WTC11 (cell line): ENCODE data around the gene AGPS. TPM values are rescaled to one million over a fixed set of nuclear protein-coding genes. Genes with fewer than 3 reads are reported as not detected.

Source experiments
- ATAC-seq: fragments of 200-7000 bp; cut with Tn5 transposase; 2 replicates; pipeline ENCODE4 v1.10.0; 2021; ENCODE audit warnings: mild to moderate bottlenecking, moderate library complexity
- CTCF ChIA-PET: fragments of 300-600 bp; sonication (Branson Sonifier 250); formaldehyde crosslinking; loops from one replicate; lab custom pipeline; 2021; ENCODE audit warnings: antibody characterized with exemption; lab: Charles Lee
- POLR2A ChIA-PET: fragments of 350-600 bp; sonication (Branson Sonifier 250); formaldehyde crosslinking; loops from one replicate; lab custom pipeline; 2021; ENCODE audit warnings: antibody characterized with exemption; lab: Charles Lee
- DNase-seq: peaks from one replicate; pipeline ENCODE4 v3.0.0; 2021; ENCODE audit warnings: low spot score
- H3K27ac Mint-ChIP-seq: 2 replicates; pipeline ENCODE4 v1.8.0; 2021; ENCODE audit warnings: mixed read lengths
- H3K27me3 Mint-ChIP-seq: 2 replicates; pipeline ENCODE4 v1.8.0; 2021; ENCODE audit warnings: low read depth, mild to moderate bottlenecking, moderate library complexity, mixed read lengths
- H3K36me3 Mint-ChIP-seq: 2 replicates; pipeline ENCODE4 v1.8.0; 2021; ENCODE audit warnings: mixed read lengths
- H3K4me1 Mint-ChIP-seq: 2 replicates; pipeline ENCODE4 v1.8.0; 2022; ENCODE audit warnings: mixed read lengths
- H3K4me3 Mint-ChIP-seq: 2 replicates; pipeline ENCODE4 v1.8.0; 2021; ENCODE audit warnings: mild to moderate bottlenecking, moderate library complexity, mixed read lengths
- H3K9me3 Mint-ChIP-seq: 2 replicates; pipeline ENCODE4 v1.8.0; 2021; ENCODE audit warnings: mixed read lengths
- ATF3 ChIP-seq: sonication (generic); formaldehyde crosslinking; conservative IDR thresholded peaks from 2 replicates; pipeline ENCODE4 v1.8.1; 2022; ENCODE audit warnings: mild to moderate bottlenecking, missing genetic modification reagents
- CREB1 ChIP-seq: sonication (generic); formaldehyde crosslinking; IDR thresholded peaks from 2 replicates; pipeline ENCODE4 v1.8.0; 2023; ENCODE audit warnings: mild to moderate bottlenecking, missing genetic modification reagents
- GTF2I ChIP-seq: fragments of 250-450 bp; sonication (Bioruptor Pico); conservative IDR thresholded peaks from 2 replicates; pipeline ENCODE4 v1.4.0; 2021; ENCODE audit warnings: mild to moderate bottlenecking
- KAT7 ChIP-seq: sonication (generic); formaldehyde crosslinking; IDR thresholded peaks from 2 replicates; pipeline ENCODE4 v1.8.1; 2023; ENCODE audit warnings: missing genetic modification reagents, mild to moderate bottlenecking, borderline replicate concordance
- MLX ChIP-seq: sonication (generic); formaldehyde crosslinking; IDR thresholded peaks from 2 replicates; pipeline ENCODE4 v1.8.1; 2023; ENCODE audit warnings: mild to moderate bottlenecking, missing genetic modification reagents, moderate library complexity
- NR3C1 ChIP-seq: sonication (generic); formaldehyde crosslinking; conservative IDR thresholded peaks from 2 replicates; pipeline ENCODE4 v1.8.1; 2023; ENCODE audit warnings: low read depth, mild to moderate bottlenecking, missing genetic modification reagents
- OVOL2 ChIP-seq: fragments of 250-450 bp; sonication (Bioruptor Pico); IDR thresholded peaks from 2 replicates; pipeline ENCODE4 v1.9.0; 2021; ENCODE audit warnings: mild to moderate bottlenecking, borderline replicate concordance
- PRRX2 ChIP-seq: fragments of 250-450 bp; sonication (Bioruptor Pico); IDR thresholded peaks from 2 replicates; pipeline ENCODE4 v1.8.0; 2021; ENCODE audit warnings: mild to moderate bottlenecking
- RORB ChIP-seq: fragments of 250-450 bp; sonication (Bioruptor Pico); IDR thresholded peaks from 2 replicates; pipeline ENCODE4 v1.9.0; 2021; ENCODE audit warnings: mild to moderate bottlenecking
- SMAD4 ChIP-seq: sonication (generic); formaldehyde crosslinking; IDR thresholded peaks from 2 replicates; pipeline ENCODE4 v1.8.0; 2022; ENCODE audit warnings: mild to moderate bottlenecking, missing genetic modification reagents
- SOX15 ChIP-seq: fragments of 250-450 bp; sonication (Bioruptor Pico); IDR thresholded peaks from 2 replicates; pipeline ENCODE4 v1.9.0; 2021; ENCODE audit warnings: mild to moderate bottlenecking
- TP53 ChIP-seq: sonication (generic); formaldehyde crosslinking; IDR thresholded peaks from 2 replicates; pipeline ENCODE4 v1.8.1; 2023; ENCODE audit warnings: mild to moderate bottlenecking, missing genetic modification reagents
- ZNF219 ChIP-seq: sonication (generic); formaldehyde crosslinking; IDR thresholded peaks from 2 replicates; pipeline ENCODE4 v1.8.0; 2023; ENCODE audit warnings: missing genetic modification reagents, mild to moderate bottlenecking, borderline replicate concordance
- ZNF232 ChIP-seq: sonication (generic); formaldehyde crosslinking; IDR thresholded peaks from 2 replicates; pipeline ENCODE4 v1.8.0; 2022; ENCODE audit warnings: mild to moderate bottlenecking, missing genetic modification reagents
- ZNF317 ChIP-seq: sonication (generic); formaldehyde crosslinking; IDR thresholded peaks from 2 replicates; pipeline ENCODE4 v1.8.1; 2023; ENCODE audit warnings: low read depth, mild to moderate bottlenecking, moderate library complexity, missing genetic modification reagents, borderline replicate concordance
- ZSCAN18 ChIP-seq: fragments of 250-450 bp; sonication (Bioruptor Pico); IDR thresholded peaks from 2 replicates; pipeline ENCODE4 v2.1.2; 2022; ENCODE audit warnings: mild to moderate bottlenecking, moderate library complexity
- total RNA-seq: library from RNA; stranded (reverse); gene quantifications from 3 replicates; pipeline ENCODE4 v1.2.3, GENCODE V29; 2021
- TF ChIP-seq, protein P1 (sequence below): sonication (generic); formaldehyde crosslinking; IDR thresholded peaks from 2 replicates; pipeline ENCODE4 v1.8.0; 2022; ENCODE audit warnings: mild to moderate bottlenecking, missing genetic modification reagents
- TF ChIP-seq, protein P2 (sequence below): sonication (generic); formaldehyde crosslinking; IDR thresholded peaks from 2 replicates; pipeline ENCODE4 v1.8.0; 2022; ENCODE audit warnings: mild to moderate bottlenecking, missing genetic modification reagents
- TF ChIP-seq, protein P3 (sequence below): fragments of 250-450 bp; sonication (Bioruptor Pico); IDR thresholded peaks from 2 replicates; pipeline ENCODE4 v1.9.0; 2021; ENCODE audit warnings: moderate library complexity, mild to moderate bottlenecking, inconsistent platforms, borderline replicate concordance
- TF ChIP-seq, protein P4 (sequence below): sonication (generic); formaldehyde crosslinking; conservative IDR thresholded peaks from 2 replicates; pipeline ENCODE4 v1.8.1; 2023; ENCODE audit warnings: mild to moderate bottlenecking, low read depth, missing genetic modification reagents, moderate library complexity
- TF ChIP-seq, protein P5 (sequence below): fragments of 250-450 bp; sonication (Bioruptor Pico); IDR thresholded peaks from 2 replicates; pipeline ENCODE4 v1.8.0; 2021; ENCODE audit warnings: mild to moderate bottlenecking

Gene AGPS
- total RNA-seq, 1 experiment from 2014 or later, result 60.8 TPM

DNA sequence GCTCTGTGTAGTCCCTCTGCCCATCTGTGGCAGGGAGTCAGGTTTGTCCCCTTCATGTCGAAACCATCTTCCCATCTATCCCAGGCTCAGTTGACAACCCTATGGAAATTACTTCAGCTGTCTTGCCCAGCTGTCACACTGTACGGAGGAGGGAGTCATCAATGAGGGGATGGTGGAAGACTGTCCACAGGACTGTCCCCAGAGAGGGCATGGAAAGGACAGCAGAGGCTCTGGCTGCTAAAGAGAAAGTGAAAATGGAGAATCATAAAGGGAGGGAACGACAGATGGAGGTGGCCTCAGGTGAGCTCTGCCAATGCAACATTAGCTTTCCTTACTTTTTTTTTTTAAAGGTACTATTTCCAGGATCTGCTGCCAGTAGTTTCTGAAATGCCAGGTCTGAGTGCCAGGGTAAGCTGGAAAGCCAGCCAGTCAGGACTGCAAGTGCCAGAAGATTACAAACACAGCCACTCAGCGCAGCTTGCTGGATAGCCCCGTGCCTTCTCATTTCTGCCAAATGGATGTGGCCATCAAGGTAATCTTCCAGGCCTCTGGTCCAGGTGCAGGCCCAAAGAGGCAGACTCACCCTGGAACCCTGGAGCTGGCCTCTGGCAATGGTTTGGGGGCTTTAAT, 192.8 kb downstream of the AGPS start:
- Mint-ChIP-seq H3K4me1 (no peaks in the 10 kb centered on the region), H3K4me3 (no peak overlapping the region), H3K36me3 (no peaks in the 10 kb centered on the region), H3K27me3 (peaks cover 3% of the 10 kb centered on the region), H3K9me3 (peaks cover 4% of the 10 kb centered on the region; the same call in 1 of the 2 replicates), H3K27ac (no peak overlapping the region)
- DNase-seq, result no peak
- ChIA-PET CTCF (interaction anchor here (0.9 to 1.1 kb wide), 3 partner anchors 15 to 178 kb away, joined by 3 to 4 read pairs (median 3); no protein-coding TSS in a partner anchor), POLR2A (no interaction called here)
- no peak for ATAC-seq
- TF ChIP-seq, protein P1, sequence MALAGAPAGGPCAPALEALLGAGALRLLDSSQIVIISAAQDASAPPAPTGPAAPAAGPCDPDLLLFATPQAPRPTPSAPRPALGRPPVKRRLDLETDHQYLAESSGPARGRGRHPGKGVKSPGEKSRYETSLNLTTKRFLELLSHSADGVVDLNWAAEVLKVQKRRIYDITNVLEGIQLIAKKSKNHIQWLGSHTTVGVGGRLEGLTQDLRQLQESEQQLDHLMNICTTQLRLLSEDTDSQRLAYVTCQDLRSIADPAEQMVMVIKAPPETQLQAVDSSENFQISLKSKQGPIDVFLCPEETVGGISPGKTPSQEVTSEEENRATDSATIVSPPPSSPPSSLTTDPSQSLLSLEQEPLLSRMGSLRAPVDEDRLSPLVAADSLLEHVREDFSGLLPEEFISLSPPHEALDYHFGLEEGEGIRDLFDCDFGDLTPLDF, result no peak
- TF ChIP-seq SMAD4, result no peak
- no peak for TF ChIP-seq ZSCAN18 (CRISPR knock-in tag)
- no peak for TF ChIP-seq TP53
- no peak for TF ChIP-seq NR3C1

GRCh38 chr2:177586154-177586553, 193.6 kb downstream of the AGPS start:
- DNase-seq (no peak), ATAC-seq (no peak)
- TF ChIP-seq OVOL2 (CRISPR knock-in tag) (no peak), SOX15 (CRISPR knock-in tag) (no peak), ZNF219 (CRISPR knock-in tag) (no peak), ZNF317 (CRISPR knock-in tag) (no peak), CREB1 (CRISPR knock-in tag) (no peak), MLX (no peak)
- TF ChIP-seq, protein P2, sequence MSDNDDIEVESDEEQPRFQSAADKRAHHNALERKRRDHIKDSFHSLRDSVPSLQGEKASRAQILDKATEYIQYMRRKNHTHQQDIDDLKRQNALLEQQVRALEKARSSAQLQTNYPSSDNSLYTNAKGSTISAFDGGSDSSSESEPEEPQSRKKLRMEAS, result no peak
- Mint-ChIP-seq H3K4me1 (no peaks in the 10 kb centered on the region), H3K27me3 (peaks cover 3% of the 10 kb centered on the region), H3K36me3 (no peaks in the 10 kb centered on the region), H3K4me3 (no peak overlapping the region), H3K27ac (no peak overlapping the region), H3K9me3 (peaks cover 4% of the 10 kb centered on the region; the same call in 1 of the 2 replicates)
- POLR2A ChIA-PET, result no interaction called here
- CTCF ChIA-PET, result interaction anchor here (0.9 to 1.1 kb wide), 2 partner anchors 14 to 19 kb away, joined by 3 to 4 read pairs; no protein-coding TSS in a partner anchor

DNA sequence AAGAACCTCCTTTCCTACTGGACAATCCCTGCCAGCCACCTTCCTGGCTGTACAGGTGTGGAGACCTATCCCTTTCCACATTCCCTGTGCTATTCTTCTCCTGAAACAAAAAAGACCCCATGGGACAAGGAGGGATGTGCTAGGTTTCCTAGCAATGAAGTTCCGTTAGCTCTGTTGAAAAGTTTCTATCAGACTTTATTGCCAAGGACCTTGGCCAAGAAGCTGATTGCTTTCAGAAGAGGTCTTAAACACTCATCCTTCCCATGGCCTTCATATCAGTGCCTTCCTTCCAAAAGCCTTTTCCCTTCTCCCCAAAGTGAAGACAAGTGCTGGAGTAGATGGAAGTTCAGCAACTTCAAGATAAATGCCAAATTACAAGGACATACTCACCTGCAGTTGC, 194.8 kb downstream of the AGPS start:
- Mint-ChIP-seq H3K4me3 (no peak overlapping the region), H3K27ac (no peak overlapping the region), H3K9me3 (no peaks in the 10 kb centered on the region), H3K4me1 (no peaks in the 10 kb centered on the region), H3K27me3 (peaks cover 3% of the 10 kb centered on the region)
- ChIA-PET CTCF (no interaction called here), POLR2A (no interaction called here)
- ATAC-seq, result no peak
- no peak for DNase-seq
- TF ChIP-seq, protein P3, sequence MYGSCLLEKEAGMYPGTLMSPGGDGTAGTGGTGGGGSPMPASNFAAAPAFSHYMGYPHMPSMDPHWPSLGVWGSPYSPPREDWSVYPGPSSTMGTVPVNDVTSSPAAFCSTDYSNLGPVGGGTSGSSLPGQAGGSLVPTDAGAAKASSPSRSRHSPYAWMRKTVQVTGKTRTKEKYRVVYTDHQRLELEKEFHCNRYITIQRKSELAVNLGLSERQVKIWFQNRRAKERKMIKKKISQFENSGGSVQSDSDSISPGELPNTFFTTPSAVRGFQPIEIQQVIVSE, result no peak
- TF ChIP-seq ZNF232 (CRISPR knock-in tag) (no peak), KAT7 (no peak), SMAD4 (no peak), PRRX2 (CRISPR knock-in tag) (no peak), TP53 (no peak), RORB (CRISPR knock-in tag) (no peak), ATF3 (CRISPR knock-in tag) (no peak), GTF2I (CRISPR knock-in tag) (no peak)
- TF ChIP-seq, protein P4, sequence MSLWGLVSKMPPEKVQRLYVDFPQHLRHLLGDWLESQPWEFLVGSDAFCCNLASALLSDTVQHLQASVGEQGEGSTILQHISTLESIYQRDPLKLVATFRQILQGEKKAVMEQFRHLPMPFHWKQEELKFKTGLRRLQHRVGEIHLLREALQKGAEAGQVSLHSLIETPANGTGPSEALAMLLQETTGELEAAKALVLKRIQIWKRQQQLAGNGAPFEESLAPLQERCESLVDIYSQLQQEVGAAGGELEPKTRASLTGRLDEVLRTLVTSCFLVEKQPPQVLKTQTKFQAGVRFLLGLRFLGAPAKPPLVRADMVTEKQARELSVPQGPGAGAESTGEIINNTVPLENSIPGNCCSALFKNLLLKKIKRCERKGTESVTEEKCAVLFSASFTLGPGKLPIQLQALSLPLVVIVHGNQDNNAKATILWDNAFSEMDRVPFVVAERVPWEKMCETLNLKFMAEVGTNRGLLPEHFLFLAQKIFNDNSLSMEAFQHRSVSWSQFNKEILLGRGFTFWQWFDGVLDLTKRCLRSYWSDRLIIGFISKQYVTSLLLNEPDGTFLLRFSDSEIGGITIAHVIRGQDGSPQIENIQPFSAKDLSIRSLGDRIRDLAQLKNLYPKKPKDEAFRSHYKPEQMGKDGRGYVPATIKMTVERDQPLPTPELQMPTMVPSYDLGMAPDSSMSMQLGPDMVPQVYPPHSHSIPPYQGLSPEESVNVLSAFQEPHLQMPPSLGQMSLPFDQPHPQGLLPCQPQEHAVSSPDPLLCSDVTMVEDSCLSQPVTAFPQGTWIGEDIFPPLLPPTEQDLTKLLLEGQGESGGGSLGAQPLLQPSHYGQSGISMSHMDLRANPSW (CRISPR knock-in tag), result no peak
- TF ChIP-seq, protein P5, sequence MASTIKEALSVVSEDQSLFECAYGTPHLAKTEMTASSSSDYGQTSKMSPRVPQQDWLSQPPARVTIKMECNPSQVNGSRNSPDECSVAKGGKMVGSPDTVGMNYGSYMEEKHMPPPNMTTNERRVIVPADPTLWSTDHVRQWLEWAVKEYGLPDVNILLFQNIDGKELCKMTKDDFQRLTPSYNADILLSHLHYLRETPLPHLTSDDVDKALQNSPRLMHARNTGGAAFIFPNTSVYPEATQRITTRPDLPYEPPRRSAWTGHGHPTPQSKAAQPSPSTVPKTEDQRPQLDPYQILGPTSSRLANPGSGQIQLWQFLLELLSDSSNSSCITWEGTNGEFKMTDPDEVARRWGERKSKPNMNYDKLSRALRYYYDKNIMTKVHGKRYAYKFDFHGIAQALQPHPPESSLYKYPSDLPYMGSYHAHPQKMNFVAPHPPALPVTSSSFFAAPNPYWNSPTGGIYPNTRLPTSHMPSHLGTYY (CRISPR knock-in tag), result no peak
- TF ChIP-seq, all 79 proteins: peak for 0
- H3K36me3 Mint-ChIP-seq, result no peaks in the 10 kb centered on the region
